Stimulated activated CD4-positive, alpha-beta T cell treated with anti-CD3 and anti-CD28 coated beads, Interleukin-2, amount 100 ng/mL, for 4 hours (primary cell): ENCODE data around the gene ABCC6.
"Not testable (repeated sequence)": the region's sequence is repeated elsewhere in the genome, so short reads cannot be mapped to it uniquely, and the experiment has no call there.

Experiments
- DNase-seq: peaks from one replicate; pipeline ENCODE4 v3.0.0-alpha.2; 2020; ENCODE audit warnings: low read depth

ABCC6 gene

DNA sequence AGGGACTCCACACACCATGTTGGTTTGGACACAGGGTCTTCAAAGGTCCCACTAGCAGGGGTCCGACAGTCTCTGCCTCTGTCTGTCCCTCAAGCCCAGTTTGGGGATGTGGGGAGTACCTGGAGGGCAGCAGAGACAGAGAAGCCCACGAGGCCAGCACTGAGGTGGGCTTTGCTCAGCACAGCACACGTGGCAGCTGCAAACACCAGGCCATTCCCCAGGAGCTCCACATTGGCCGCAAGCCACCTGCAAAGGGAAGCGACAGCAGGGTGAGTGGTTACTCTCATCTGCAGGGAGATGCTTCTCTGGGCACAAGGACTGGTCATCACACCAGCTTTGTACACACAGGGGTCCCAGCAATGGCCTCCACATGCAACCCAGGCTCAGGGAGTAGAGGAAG lies 62.0 kb downstream of the ABCC6 start:
- DNase-seq = no peak

GRCh38 chr16:16159662-16160061 lies 63.6 kb downstream of the ABCC6 start:
- DNase-seq = no peak

GRCh38 chr16:16158741-16159374 lies 64.4 kb downstream of the ABCC6 start:
- no peak for DNase-seq

DNA sequence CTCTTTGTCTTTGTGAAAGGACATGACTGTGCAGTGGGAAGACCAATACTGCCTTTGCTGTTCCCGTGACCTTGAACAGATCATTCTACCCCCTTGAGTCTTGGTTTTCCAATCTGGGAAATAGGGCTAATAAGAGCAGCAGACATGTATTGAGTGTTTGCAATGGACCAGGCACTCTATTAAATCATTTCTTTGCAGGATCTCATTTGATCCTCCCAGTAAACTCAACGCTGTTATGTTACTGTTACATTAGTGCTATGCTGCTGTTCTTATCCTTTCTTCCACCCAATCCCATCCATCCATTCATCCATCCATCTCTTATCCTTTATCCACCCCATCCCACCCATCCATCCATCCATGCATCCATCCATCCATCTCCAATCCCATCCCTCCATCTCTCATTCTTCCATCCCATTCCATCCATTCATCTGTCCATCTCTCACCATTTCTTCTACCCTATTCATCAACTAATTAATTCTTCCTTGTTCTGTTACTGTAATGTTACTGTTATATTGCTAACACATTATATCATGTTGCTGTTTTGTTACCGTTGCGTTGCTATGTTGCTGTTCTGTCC lies 65.1 kb downstream of the ABCC6 start:
- no peak for DNase-seq

- no peak for DNase-seq
Measured at GRCh38 chr16:16157166-16157565, 66.1 kb downstream of the ABCC6 start.

GRCh38 chr16:16155234-16155633 lies 68.1 kb downstream of the ABCC6 start:
- no peak for DNase-seq

DNA sequence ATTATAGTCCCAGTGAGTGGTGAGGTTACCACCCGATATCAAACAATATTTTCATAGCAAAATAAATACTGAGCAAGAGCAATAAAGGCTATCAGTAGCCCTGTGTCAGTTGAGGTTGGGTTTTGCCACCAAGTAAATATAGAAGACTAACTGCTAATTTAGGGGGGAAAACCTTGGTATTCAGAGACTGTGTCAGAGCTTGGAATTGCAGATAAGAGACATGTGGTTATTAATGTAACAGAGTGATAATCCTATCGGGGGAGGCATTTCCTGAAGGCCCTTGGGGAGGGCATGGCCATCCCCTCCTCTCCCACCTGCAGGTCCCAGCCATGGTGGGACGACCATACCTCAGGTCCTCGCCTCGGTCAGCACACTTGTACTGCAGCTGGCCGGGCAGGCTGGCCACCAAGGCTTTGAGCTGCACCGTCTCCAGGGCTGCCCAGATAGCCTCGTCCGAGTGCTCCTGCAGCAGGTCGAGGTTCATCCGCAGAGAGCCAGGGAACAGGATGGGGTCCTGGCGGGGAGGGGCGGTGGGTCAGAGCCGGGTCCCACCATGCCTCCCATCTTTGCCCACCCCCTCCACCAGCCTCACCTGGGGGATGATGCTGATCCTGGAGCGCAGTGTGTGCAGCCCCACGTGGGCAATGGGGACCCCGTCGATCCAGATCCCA lies 68.9 kb downstream of the ABCC6 start:
- DNase-seq = no peak

- DNase-seq = not testable (repeated sequence)
Measured at GRCh38 chr16:16153000-16153399, 70.3 kb downstream of the ABCC6 start.

DNA sequence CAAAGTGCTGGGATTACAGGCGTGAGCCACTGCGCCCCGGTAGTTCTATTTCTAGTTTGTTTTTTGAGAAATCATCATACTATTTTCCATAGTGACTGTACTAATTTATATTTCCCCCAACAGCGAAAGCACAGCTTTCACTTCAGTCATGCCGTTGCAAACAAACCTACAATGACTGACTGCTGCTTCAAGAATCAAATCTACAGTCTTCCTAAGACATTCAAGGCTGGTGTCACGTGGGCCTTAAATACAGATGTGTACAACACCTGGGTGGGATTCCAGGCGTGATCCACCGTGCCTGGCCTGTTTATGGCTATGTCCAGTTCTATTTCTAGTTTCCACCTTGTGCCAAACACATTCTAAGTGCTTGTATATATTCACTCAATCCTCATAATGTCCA lies 72.0 kb downstream of the ABCC6 start:
- no peak for DNase-seq

- DNase-seq = no peak
Measured at GRCh38 chr16:16150878-16151152, 72.5 kb downstream of the ABCC6 start.

GRCh38 chr16:16150117-16150877 lies 73.0 kb downstream of the ABCC6 start:
- no peak for DNase-seq

GRCh38 chr16:16149710-16150116 lies 73.6 kb downstream of the ABCC6 start:
- no peak for DNase-seq

- no peak for DNase-seq
Measured at GRCh38 chr16:16148755-16149154, 74.5 kb downstream of the ABCC6 start.

DNA sequence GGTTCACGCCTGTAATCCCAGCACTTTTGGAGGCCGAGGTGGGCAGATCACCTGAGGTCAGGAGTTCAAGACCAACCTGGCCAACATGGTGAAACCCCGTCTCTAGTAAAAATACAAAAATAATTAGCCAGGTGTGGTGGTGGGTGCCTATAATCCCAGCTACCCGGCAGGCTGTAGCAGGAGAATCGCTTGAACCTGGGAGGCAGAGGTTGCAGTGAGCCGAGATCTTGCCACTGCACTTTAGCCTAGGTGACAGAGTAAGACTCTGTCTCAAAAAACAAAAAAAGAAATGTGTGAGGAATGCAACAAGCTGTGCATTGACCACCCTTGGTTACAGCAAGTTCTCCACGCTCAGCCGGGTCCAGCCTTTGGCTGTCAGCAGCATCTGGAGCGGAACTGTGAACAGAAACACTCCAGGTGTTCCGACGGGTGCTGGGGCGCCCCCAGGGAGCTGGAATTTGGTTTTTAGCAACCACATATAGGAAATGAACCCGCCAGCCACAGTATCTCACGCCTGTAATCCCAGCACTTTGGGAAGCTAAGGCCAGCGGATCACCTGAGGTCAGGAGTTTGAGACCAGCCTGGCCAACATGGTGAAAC lies 75.2 kb downstream of the ABCC6 start:
- DNase-seq = not testable (repeated sequence)

DNA sequence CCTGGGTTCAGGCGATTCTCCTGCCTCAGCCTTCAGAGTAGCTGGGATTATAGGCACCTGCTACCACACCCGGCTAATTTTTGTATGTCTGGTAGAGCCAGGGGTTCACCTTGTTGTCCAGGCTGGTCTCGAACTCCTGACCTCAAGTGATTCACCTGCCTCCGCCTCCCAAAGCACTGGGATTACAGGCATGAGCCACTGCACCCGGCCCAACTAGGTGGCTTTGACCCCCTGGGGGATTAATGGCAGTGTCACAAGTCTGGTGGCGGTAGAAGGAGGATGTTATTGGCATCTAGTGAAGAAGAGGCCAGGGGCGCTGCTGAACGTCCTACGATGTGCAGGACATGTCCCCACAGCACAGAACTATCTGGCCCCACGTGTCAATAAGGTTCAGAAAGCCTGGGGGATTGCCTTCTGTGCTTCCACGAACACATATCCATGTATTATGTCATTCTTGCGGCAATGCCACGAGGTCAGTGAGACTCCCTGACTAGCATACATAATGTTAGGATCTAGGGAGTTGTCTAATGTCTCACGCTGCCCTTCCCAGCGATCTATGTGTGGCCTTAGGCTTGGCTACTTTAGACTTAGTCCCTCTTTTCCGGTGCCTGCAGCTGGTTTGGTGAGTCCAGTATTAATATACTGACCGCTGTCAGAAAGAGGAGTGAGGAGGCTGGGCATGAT lies 75.8 kb downstream of the ABCC6 start:
- DNase-seq = no peak

DNA sequence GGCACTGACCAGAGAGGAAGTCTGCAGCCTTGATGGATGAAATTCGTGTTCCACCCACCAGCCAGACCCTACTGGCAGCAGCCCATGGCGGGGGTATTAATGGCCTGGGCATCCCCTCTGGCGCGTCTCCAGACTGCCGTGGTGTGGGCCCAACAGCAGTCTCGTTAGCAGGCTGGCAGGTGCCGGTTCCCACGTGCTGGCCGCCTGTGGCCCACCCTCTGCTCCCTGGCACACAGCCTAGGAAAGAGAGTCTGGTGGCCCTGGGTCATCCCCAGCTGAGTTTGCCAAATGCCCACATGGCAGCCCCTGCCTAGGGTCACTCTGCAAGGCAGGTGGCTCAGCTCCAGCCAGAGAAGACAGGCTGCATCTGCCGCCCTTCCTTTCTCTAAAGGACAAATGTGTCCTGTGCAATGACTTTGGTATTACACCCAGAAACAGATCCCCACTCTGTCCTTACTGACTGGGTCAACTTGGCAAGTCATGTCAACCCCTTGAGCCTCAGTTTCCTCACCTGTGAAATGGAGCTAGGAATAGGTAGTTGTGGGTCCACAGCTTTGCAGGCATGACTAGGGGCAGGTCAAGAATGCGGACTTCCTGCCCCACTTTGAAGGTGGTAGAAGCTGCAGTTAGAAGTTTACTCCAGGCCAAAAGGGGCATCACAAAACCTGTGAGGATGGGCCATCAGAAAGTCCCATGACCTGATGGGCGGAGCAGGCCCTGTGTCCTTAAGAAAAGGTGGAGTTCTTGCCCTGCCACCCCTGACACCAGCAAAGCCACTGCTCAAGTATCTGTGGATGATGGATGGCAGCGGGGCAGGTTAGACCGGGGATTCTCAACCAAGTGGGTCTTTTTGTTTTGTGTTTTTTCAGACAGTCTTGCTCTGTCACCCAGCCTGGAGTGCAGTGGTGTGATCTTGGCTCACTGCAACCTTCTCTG lies 76.6 kb downstream of the ABCC6 start:
- DNase-seq = no peak

DNA sequence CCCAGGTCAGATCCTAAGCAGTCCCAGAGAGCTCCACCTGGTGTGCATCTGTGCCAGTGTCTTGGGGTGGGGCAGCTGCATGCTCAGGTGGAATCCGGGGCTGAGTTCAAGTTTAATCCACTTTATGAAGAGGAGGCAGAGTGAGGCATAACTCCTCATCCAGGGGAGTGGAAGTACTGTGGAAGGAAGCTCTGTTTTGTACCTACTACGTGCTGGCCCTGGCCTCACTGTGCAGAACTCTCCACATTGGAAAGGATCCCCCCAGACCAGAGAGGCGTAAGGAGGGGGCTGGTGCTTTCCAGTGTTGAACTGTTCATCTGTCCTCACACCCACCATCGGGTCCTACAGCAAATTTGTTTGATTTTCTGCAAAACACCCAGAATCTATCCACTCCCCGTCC lies 78.0 kb downstream of the ABCC6 start:
- DNase-seq = no peak

GRCh38 chr16:16144416-16144815 lies 78.9 kb downstream of the ABCC6 start:
- no peak for DNase-seq

GRCh38 chr16:16143931-16144330 lies 79.4 kb downstream of the ABCC6 start:
- DNase-seq = no peak

- DNase-seq = no peak
Measured at GRCh38 chr16:16143038-16143763, 80.1 kb downstream of the ABCC6 start.
